OCI-LY3 (cell line): Measurements from ENCODE around the gene MOSPD3.
A peak's percentile ranks its signal among the peaks of the same experiment; 100 is the strongest.

Experiments
- H2AFZ ChIP-seq: fragments of 200-600, 300-600 bp; shearing (Covaris generic); 2 replicates; pipeline ENCODE4 v1.6.0; 2014; ENCODE audit warnings: antibody characterized with exemption, low read depth, low read length
- H3K27ac ChIP-seq: fragments of 200-600, 300-600 bp; sonication (generic); 2 replicates; pipeline ENCODE4 v1.5.1; 2014; ENCODE audit warnings: mild to moderate bottlenecking, low read length, moderate library complexity, mixed read lengths
- H3K27me3 ChIP-seq: fragments of 200-600, 300-600 bp; sonication (generic); 2 replicates; pipeline ENCODE4 v1.6.1; 2014; ENCODE audit warnings: low read depth, low read length, mixed read lengths
- H3K36me3 ChIP-seq: fragments of 200-600, 300-600 bp; sonication (generic); replicated peaks from 2 replicates; pipeline ENCODE3; 2014; ENCODE audit warnings: low read depth, low read length, mixed read lengths
- H3K4me1 ChIP-seq: fragments of 300-600, 200-600 bp; sonication (generic); 2 replicates; pipeline ENCODE4 v1.6.1; 2014; ENCODE audit warnings: low read length, mixed read lengths
- H3K4me2 ChIP-seq: fragments of 200-600, 300-600 bp; sonication (generic); 2 replicates; pipeline ENCODE4 v1.6.1; 2014; ENCODE audit warnings: low read length, mixed read lengths
- H3K4me3 ChIP-seq: fragments of 300-600, 200-600 bp; sonication (generic); 2 replicates; pipeline ENCODE4 v1.5.1; 2014; ENCODE audit warnings: antibody characterized with exemption, mild to moderate bottlenecking, low read length, moderate library complexity
- H3K79me2 ChIP-seq: fragments of 300-600, 200-600 bp; shearing (Covaris generic); 2 replicates; pipeline ENCODE4 v1.6.1; 2014; ENCODE audit warnings: mild to moderate bottlenecking, low read length, mixed read lengths
- H3K9ac ChIP-seq: fragments of 300-600, 200-600 bp; shearing (Covaris generic); 2 replicates; pipeline ENCODE4 v1.6.0; 2014; ENCODE audit warnings: mild to moderate bottlenecking, low read length, moderate library complexity
- H3K9me3 ChIP-seq: fragments of 200-600, 300-600 bp; shearing (Covaris generic); 2 replicates; pipeline ENCODE4 v1.6.1; 2014; ENCODE audit warnings: low read length, mixed read lengths; ENCODE audit not compliant: insufficient read depth
- H4K20me1 ChIP-seq: fragments of 200-600, 300-600 bp; sonication (generic); 2 replicates; pipeline ENCODE4 v1.6.1; 2016; ENCODE audit warnings: low read length, mixed read lengths; ENCODE audit not compliant: insufficient read depth
- EZH2phosphoT487 ChIP-seq: fragments of 200-600 bp; shearing (Covaris generic); IDR thresholded peaks from 2 replicates; pipeline ENCODE4 v1.6.1; 2018; ENCODE audit warnings: antibody characterized with exemption, mixed run types, low read depth
- TF ChIP-seq, protein P1 (sequence below): fragments of 200-600, 300-600 bp; sonication (generic); IDR thresholded peaks from 2 replicates; pipeline ENCODE4 v1.5.1; 2014; ENCODE audit warnings: antibody characterized with exemption, low read length, low read depth

Gene MOSPD3

GRCh38 chr7:100626055-100626454 lies 13.7 kb downstream of the MOSPD3 start:
- H3K27ac ChIP-seq: no peak overlapping the region
- peaks cover 12% of the 10 kb centered on the region; the same call in 1 of the 2 replicates for H3K4me1 ChIP-seq
- no peak for TF ChIP-seq EZH2phosphoT487
- TF ChIP-seq, protein P1, sequence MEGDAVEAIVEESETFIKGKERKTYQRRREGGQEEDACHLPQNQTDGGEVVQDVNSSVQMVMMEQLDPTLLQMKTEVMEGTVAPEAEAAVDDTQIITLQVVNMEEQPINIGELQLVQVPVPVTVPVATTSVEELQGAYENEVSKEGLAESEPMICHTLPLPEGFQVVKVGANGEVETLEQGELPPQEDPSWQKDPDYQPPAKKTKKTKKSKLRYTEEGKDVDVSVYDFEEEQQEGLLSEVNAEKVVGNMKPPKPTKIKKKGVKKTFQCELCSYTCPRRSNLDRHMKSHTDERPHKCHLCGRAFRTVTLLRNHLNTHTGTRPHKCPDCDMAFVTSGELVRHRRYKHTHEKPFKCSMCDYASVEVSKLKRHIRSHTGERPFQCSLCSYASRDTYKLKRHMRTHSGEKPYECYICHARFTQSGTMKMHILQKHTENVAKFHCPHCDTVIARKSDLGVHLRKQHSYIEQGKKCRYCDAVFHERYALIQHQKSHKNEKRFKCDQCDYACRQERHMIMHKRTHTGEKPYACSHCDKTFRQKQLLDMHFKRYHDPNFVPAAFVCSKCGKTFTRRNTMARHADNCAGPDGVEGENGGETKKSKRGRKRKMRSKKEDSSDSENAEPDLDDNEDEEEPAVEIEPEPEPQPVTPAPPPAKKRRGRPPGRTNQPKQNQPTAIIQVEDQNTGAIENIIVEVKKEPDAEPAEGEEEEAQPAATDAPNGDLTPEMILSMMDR: no peak
- H3K4me2 ChIP-seq: peak overlapping the region; percentile 99
- H3K9ac ChIP-seq: peak overlapping the region; percentile 42
- no peaks in the 10 kb centered on the region for H3K9me3 ChIP-seq
- no peaks in the 10 kb centered on the region for H4K20me1 ChIP-seq
- peak overlapping the region; percentile 81 for H2AFZ ChIP-seq
- H3K79me2 ChIP-seq: no peaks in the 10 kb centered on the region
- H3K36me3 ChIP-seq: no peaks in the 10 kb centered on the region
- peak overlapping the region; percentile 88 for H3K4me3 ChIP-seq
- H3K27me3 ChIP-seq: no peaks in the 10 kb centered on the region

DNA sequence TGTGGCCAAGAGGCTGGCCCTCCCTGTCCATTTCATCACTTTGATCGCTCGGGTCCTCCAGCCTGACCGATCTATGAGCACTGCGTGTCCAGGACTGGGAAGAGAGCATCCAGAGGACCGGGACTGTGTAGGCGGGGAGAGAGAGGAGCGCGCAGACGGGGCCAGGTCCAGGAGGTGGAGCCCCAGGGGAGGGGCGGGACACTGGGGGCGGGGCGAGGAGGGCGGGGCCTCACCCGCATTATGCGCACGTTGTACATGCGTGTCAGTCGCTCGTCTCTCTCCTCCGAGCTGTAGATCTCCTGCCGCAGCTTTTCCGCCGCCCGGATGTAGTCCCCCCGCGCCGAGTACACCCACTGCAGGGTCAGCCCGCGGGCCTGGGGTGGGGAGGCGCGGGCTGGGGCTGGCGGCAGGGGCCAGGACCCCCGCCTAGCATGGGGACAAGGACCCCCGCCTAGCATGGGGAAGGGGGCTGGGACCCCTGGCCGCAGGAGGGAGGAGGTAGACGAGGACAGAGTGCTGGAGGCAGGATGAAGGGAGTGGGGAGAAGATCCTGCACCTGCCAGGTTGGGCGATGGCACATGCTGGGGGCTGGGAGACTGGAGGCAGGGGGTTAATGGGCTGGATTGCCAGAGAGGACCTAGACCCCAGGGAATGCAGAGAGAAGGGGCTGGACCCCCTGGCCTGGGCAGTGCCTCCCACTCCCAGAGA lies 14.3 kb downstream of the MOSPD3 start:
- TF ChIP-seq, protein P1: no peak
- no peak for TF ChIP-seq EZH2phosphoT487
- no peaks in the 10 kb centered on the region for H4K20me1 ChIP-seq
- H3K9ac ChIP-seq: peak overlapping the region; percentile 72
- peak overlapping the region; percentile 88 for H3K4me3 ChIP-seq
- H3K36me3 ChIP-seq: no peaks in the 10 kb centered on the region
- no peaks in the 10 kb centered on the region for H3K9me3 ChIP-seq
- H3K4me1 ChIP-seq: peaks cover 12% of the 10 kb centered on the region; the same call in 1 of the 2 replicates
- H2AFZ ChIP-seq: peak overlapping the region; percentile 81
- no peaks in the 10 kb centered on the region for H3K27me3 ChIP-seq
- no peaks in the 10 kb centered on the region for H3K79me2 ChIP-seq
- no peak overlapping the region for H3K27ac ChIP-seq
- H3K4me2 ChIP-seq: peak overlapping the region; percentile 99

DNA sequence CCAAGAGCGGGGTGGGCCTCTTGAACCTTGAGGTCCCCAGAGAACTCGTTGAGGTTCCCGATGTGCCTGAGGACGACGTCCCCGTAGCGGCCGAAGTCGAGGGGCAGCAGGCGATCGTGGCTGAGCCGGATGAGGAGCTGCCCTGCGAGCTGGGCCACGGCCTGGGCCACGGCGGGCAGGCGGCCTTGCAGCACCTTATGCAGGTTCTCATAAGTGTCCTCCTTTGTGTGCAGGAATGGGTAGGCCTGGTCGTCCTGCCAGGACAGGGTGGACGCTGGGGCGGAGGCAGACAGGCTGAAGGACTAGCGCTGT lies 14.9 kb downstream of the MOSPD3 start:
- Histone ChIP-seq H2AFZ (no peak overlapping the region), H4K20me1 (no peaks in the 10 kb centered on the region), H3K36me3 (no peaks in the 10 kb centered on the region), H3K4me2 (peak overlapping the region; percentile 99), H3K27me3 (no peaks in the 10 kb centered on the region), H3K27ac (no peak overlapping the region), H3K9ac (peak overlapping the region; percentile 72; the same call in 1 of the 2 replicates), H3K4me3 (peak overlapping the region; percentile 88), H3K79me2 (no peaks in the 10 kb centered on the region), H3K9me3 (no peaks in the 10 kb centered on the region), H3K4me1 (peaks cover 12% of the 10 kb centered on the region; the same call in 1 of the 2 replicates)
- TF ChIP-seq EZH2phosphoT487: no peak
- TF ChIP-seq, protein P1: no peak

GRCh38 chr7:100629117-100629716 lies 16.9 kb downstream of the MOSPD3 start:
- H3K4me3 ChIP-seq: no peak overlapping the region
- no peaks in the 10 kb centered on the region for H3K79me2 ChIP-seq
- H3K36me3 ChIP-seq: no peaks in the 10 kb centered on the region
- no peaks in the 10 kb centered on the region for H4K20me1 ChIP-seq
- H3K4me1 ChIP-seq: peaks cover 16% of the 10 kb centered on the region
- no peak overlapping the region for H3K27ac ChIP-seq
- H2AFZ ChIP-seq: no peak overlapping the region
- H3K9me3 ChIP-seq: no peaks in the 10 kb centered on the region
- no peak overlapping the region for H3K9ac ChIP-seq
- no peaks in the 10 kb centered on the region for H3K27me3 ChIP-seq
- TF ChIP-seq, protein P1: peak; percentile 38
- no peak for TF ChIP-seq EZH2phosphoT487
- H3K4me2 ChIP-seq: no peak overlapping the region
